Breast epithelium (tissue), 3 donors: ENCODE measurements around the gene SFXN5.
"Not testable (repeated sequence)": the region's sequence is repeated elsewhere in the genome, so short reads cannot be mapped to it uniquely, and the experiment has no call there.

ENCODE experiments used
- POLR2A ChIP-seq: fragments of 450-650 bp; IDR thresholded peaks from one replicate; pipeline ENCODE4 v1.6.1; 2016; ENCODE audit warnings: antibody characterized with exemption, mild to moderate bottlenecking, moderate library complexity
- POLR2AphosphoS5 ChIP-seq, 3 donors: sonication (generic); formaldehyde crosslinking; IDR thresholded peaks; one replicate each; pipeline ENCODE4 v1.6.1; 2017; ENCODE audit warnings: antibody characterized with exemption in 3 of 3
- TF ChIP-seq, protein P1 (sequence below), 3 donors: fragments of 450-650 bp; IDR thresholded peaks; one replicate each; pipeline ENCODE4 v1.5.1; 2016 to 2017; ENCODE audit warnings: antibody characterized with exemption in 3 of 3, mild to moderate bottlenecking in 3 of 3, moderate library complexity in 3 of 3

DNA sequence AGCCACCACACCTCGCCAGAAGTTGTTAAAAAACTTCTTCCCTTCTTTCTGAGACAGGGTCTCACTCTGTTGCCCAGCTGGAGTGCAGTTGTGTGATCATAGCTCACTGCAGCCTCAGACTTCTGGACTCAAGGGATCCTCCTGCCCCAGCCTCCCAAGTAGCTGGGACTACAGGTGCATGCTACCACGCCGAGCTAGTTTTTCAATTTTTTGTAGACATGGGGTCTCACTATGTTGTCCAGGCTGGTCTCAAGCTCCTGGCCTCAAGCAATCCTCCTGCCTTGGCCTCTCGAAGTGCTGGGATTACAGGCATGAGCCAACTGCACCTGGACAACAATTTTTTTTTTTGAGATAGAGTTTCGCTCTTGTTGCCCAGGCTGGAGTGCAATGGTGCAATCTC is 6.4 kb downstream of the SFXN5 start:
- TF ChIP-seq POLR2A; POLR2AphosphoS5 (IDR thresholded peaks at IDR 0.05): not testable (repeated sequence)
- TF ChIP-seq, protein P1, sequence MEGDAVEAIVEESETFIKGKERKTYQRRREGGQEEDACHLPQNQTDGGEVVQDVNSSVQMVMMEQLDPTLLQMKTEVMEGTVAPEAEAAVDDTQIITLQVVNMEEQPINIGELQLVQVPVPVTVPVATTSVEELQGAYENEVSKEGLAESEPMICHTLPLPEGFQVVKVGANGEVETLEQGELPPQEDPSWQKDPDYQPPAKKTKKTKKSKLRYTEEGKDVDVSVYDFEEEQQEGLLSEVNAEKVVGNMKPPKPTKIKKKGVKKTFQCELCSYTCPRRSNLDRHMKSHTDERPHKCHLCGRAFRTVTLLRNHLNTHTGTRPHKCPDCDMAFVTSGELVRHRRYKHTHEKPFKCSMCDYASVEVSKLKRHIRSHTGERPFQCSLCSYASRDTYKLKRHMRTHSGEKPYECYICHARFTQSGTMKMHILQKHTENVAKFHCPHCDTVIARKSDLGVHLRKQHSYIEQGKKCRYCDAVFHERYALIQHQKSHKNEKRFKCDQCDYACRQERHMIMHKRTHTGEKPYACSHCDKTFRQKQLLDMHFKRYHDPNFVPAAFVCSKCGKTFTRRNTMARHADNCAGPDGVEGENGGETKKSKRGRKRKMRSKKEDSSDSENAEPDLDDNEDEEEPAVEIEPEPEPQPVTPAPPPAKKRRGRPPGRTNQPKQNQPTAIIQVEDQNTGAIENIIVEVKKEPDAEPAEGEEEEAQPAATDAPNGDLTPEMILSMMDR (IDR thresholded peaks at IDR 0.05), result not testable (repeated sequence)
